ENCODE measurements around the gene TUBGCP6.

- TF ChIP-seq CTCF (IDR thresholded peaks at IDR 0.05) (no peak), POLR2A (IDR thresholded peaks at IDR 0.05) (no peak)
These were observed 55.5 kb downstream of the TUBGCP6 start for GRCh38 chr22:50189184-50189848.
